OCI-LY3 (cell line): ENCODE data around the gene CXXC5.

Source experiments
- EZH2phosphoT487 ChIP-seq: fragments of 200-600 bp; shearing (Covaris generic); IDR thresholded peaks from 2 replicates; pipeline ENCODE4 v1.6.1; 2018; ENCODE audit warnings: antibody characterized with exemption, mixed run types, low read depth
- TF ChIP-seq, protein P1 (sequence below): fragments of 200-600, 300-600 bp; sonication (generic); IDR thresholded peaks from 2 replicates; pipeline ENCODE4 v1.5.1; 2014; ENCODE audit warnings: antibody characterized with exemption, low read length, low read depth

DNA sequence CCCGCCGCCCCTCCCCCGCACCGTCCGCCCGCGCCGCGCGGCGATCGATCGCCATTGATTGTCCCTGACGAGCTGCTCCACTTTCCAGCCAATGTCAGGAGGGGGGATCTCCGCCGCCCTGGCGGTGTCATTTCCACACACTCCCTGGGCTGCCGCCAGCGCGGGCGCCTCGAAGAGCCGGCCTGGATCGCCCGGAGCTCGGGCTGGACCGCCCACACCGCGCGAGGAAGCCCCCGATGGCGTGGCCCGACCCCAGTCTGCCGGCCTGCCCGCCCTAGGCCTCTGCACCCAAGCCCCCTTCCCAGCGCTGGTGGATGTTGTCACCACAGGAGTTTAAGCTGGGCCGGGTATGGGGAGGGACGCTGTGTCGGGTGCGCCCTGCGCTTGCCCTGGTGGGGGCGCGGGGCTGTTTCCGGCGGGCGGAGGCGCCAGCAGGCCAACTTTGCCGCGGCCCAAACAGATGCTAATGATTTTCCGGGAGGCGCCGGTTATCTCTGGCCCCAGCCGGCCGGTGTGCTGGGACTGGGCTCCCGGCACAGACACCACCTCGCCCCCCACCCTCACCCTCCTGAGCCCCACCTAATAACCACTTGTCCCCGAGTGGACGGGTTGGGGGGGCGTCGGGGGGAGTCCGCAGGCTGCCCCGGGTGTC, 10.6 kb upstream of the CXXC5 start:
- TF ChIP-seq, protein P1, sequence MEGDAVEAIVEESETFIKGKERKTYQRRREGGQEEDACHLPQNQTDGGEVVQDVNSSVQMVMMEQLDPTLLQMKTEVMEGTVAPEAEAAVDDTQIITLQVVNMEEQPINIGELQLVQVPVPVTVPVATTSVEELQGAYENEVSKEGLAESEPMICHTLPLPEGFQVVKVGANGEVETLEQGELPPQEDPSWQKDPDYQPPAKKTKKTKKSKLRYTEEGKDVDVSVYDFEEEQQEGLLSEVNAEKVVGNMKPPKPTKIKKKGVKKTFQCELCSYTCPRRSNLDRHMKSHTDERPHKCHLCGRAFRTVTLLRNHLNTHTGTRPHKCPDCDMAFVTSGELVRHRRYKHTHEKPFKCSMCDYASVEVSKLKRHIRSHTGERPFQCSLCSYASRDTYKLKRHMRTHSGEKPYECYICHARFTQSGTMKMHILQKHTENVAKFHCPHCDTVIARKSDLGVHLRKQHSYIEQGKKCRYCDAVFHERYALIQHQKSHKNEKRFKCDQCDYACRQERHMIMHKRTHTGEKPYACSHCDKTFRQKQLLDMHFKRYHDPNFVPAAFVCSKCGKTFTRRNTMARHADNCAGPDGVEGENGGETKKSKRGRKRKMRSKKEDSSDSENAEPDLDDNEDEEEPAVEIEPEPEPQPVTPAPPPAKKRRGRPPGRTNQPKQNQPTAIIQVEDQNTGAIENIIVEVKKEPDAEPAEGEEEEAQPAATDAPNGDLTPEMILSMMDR, result peak; percentile 31; the same call in 1 of the 2 replicates
- TF ChIP-seq EZH2phosphoT487, result no peak
